WTC11 (cell line): ENCODE measurements around the gene GALNT7. TPM values are rescaled to one million over a fixed set of nuclear protein-coding genes. Genes with fewer than 3 reads are reported as not detected.

Experiments
- ATAC-seq: fragments of 200-7000 bp; cut with Tn5 transposase; 2 replicates; pipeline ENCODE4 v1.10.0; 2021; ENCODE audit warnings: mild to moderate bottlenecking, moderate library complexity
- CTCF ChIA-PET: fragments of 300-600 bp; sonication (Branson Sonifier 250); formaldehyde crosslinking; loops from one replicate; lab custom pipeline; 2021; ENCODE audit warnings: antibody characterized with exemption; lab: Charles Lee
- POLR2A ChIA-PET: fragments of 350-600 bp; sonication (Branson Sonifier 250); formaldehyde crosslinking; loops from one replicate; lab custom pipeline; 2021; ENCODE audit warnings: antibody characterized with exemption; lab: Charles Lee
- DNase-seq: peaks from one replicate; pipeline ENCODE4 v3.0.0; 2021; ENCODE audit warnings: low spot score
- H3K27ac Mint-ChIP-seq: 2 replicates; pipeline ENCODE4 v1.8.0; 2021; ENCODE audit warnings: mixed read lengths
- H3K27me3 Mint-ChIP-seq: 2 replicates; pipeline ENCODE4 v1.8.0; 2021; ENCODE audit warnings: low read depth, mild to moderate bottlenecking, moderate library complexity, mixed read lengths
- H3K36me3 Mint-ChIP-seq: 2 replicates; pipeline ENCODE4 v1.8.0; 2021; ENCODE audit warnings: mixed read lengths
- H3K4me1 Mint-ChIP-seq: 2 replicates; pipeline ENCODE4 v1.8.0; 2022; ENCODE audit warnings: mixed read lengths
- H3K4me3 Mint-ChIP-seq: 2 replicates; pipeline ENCODE4 v1.8.0; 2021; ENCODE audit warnings: mild to moderate bottlenecking, moderate library complexity, mixed read lengths
- H3K9me3 Mint-ChIP-seq: 2 replicates; pipeline ENCODE4 v1.8.0; 2021; ENCODE audit warnings: mixed read lengths
- ATF2 ChIP-seq: sonication (generic); formaldehyde crosslinking; IDR thresholded peaks from 2 replicates; pipeline ENCODE4 v1.8.1; 2022; ENCODE audit warnings: low read depth, missing genetic modification reagents, borderline replicate concordance
- FOXJ3 ChIP-seq: sonication (generic); formaldehyde crosslinking; IDR thresholded peaks from 2 replicates; pipeline ENCODE4 v1.9.0; 2021; ENCODE audit warnings: missing genetic modification reagents, mild to moderate bottlenecking, borderline replicate concordance
- FOXK1 ChIP-seq: sonication (generic); formaldehyde crosslinking; IDR thresholded peaks from 2 replicates; pipeline ENCODE4 v1.8.0; 2022; ENCODE audit warnings: mild to moderate bottlenecking, moderate library complexity, missing genetic modification reagents
- GRHL2 ChIP-seq: fragments of 250-450 bp; sonication (Bioruptor Pico); IDR thresholded peaks from 2 replicates; pipeline ENCODE4 v1.8.0; 2022; ENCODE audit warnings: mild to moderate bottlenecking, moderate library complexity; ENCODE audit not compliant: insufficient replicate concordance, severe bottlenecking
- MLX ChIP-seq: sonication (generic); formaldehyde crosslinking; IDR thresholded peaks from 2 replicates; pipeline ENCODE4 v1.8.1; 2023; ENCODE audit warnings: mild to moderate bottlenecking, missing genetic modification reagents, moderate library complexity
- OVOL2 ChIP-seq: fragments of 250-450 bp; sonication (Bioruptor Pico); IDR thresholded peaks from 2 replicates; pipeline ENCODE4 v1.9.0; 2021; ENCODE audit warnings: mild to moderate bottlenecking, borderline replicate concordance
- PREB ChIP-seq: sonication (generic); formaldehyde crosslinking; IDR thresholded peaks from 2 replicates; pipeline ENCODE4 v1.8.1; 2022; ENCODE audit warnings: mild to moderate bottlenecking, missing genetic modification reagents, moderate library complexity, borderline replicate concordance
- PRRX2 ChIP-seq: fragments of 250-450 bp; sonication (Bioruptor Pico); IDR thresholded peaks from 2 replicates; pipeline ENCODE4 v1.8.0; 2021; ENCODE audit warnings: mild to moderate bottlenecking
- SMAD4 ChIP-seq: sonication (generic); formaldehyde crosslinking; IDR thresholded peaks from 2 replicates; pipeline ENCODE4 v1.8.0; 2022; ENCODE audit warnings: mild to moderate bottlenecking, missing genetic modification reagents
- ZBTB43 ChIP-seq: sonication (generic); formaldehyde crosslinking; IDR thresholded peaks from 2 replicates; pipeline ENCODE4 v1.8.1; 2023; ENCODE audit warnings: mild to moderate bottlenecking, missing genetic modification reagents
- ZNF219 ChIP-seq: sonication (generic); formaldehyde crosslinking; IDR thresholded peaks from 2 replicates; pipeline ENCODE4 v1.8.0; 2023; ENCODE audit warnings: missing genetic modification reagents, mild to moderate bottlenecking, borderline replicate concordance
- total RNA-seq: library from RNA; stranded (reverse); gene quantifications from 3 replicates; pipeline ENCODE4 v1.2.3, GENCODE V29; 2021
- TF ChIP-seq, protein P1 (sequence below): sonication (generic); formaldehyde crosslinking; IDR thresholded peaks from 2 replicates; pipeline ENCODE4 v1.8.1; 2022; ENCODE audit warnings: mild to moderate bottlenecking, moderate library complexity, missing genetic modification reagents
- TF ChIP-seq, protein P2 (sequence below): sonication (generic); formaldehyde crosslinking; IDR thresholded peaks from 2 replicates; pipeline ENCODE4 v1.8.1; 2022; ENCODE audit warnings: missing genetic modification reagents, borderline replicate concordance
- TF ChIP-seq, protein P3 (sequence below): sonication (generic); formaldehyde crosslinking; IDR thresholded peaks from 2 replicates; pipeline ENCODE4 v1.8.0; 2023; ENCODE audit warnings: mild to moderate bottlenecking, missing genetic modification reagents
- TF ChIP-seq, protein P4 (sequence below): fragments of 250-450 bp; sonication (Bioruptor Pico); IDR thresholded peaks from 2 replicates; pipeline ENCODE4 v1.9.0; 2021; ENCODE audit warnings: mild to moderate bottlenecking, borderline replicate concordance

Gene GALNT7
- total RNA-seq, 1 experiment from 2014 or later, result 86.9 TPM

GRCh38 chr4:173282626-173283025 lies 114.0 kb downstream of the GALNT7 start (continued):
- TF ChIP-seq, protein P1, sequence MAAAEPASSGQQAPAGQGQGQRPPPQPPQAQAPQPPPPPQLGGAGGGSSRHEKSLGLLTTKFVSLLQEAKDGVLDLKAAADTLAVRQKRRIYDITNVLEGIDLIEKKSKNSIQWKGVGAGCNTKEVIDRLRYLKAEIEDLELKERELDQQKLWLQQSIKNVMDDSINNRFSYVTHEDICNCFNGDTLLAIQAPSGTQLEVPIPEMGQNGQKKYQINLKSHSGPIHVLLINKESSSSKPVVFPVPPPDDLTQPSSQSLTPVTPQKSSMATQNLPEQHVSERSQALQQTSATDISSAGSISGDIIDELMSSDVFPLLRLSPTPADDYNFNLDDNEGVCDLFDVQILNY (CRISPR knock-in tag), result no peak
- TF ChIP-seq PRRX2 (CRISPR knock-in tag) (no peak), SMAD4 (no peak), ZBTB43 (CRISPR knock-in tag) (no peak), GRHL2 (no peak), MLX (CRISPR knock-in tag) (no peak)
- TF ChIP-seq, protein P2, sequence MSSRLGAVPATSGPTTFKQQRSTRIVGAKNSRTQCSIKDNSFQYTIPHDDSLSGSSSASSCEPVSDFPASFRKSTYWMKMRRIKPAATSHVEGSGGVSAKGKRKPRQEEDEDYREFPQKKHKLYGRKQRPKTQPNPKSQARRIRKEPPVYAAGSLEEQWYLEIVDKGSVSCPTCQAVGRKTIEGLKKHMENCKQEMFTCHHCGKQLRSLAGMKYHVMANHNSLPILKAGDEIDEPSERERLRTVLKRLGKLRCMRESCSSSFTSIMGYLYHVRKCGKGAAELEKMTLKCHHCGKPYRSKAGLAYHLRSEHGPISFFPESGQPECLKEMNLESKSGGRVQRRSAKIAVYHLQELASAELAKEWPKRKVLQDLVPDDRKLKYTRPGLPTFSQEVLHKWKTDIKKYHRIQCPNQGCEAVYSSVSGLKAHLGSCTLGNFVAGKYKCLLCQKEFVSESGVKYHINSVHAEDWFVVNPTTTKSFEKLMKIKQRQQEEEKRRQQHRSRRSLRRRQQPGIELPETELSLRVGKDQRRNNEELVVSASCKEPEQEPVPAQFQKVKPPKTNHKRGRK (CRISPR knock-in tag), result no peak

- Mint-ChIP-seq H3K27me3 (no peaks in the 10 kb centered on the region; the same call in 1 of the 2 replicates), H3K4me3 (no peak overlapping the region), H3K9me3 (peaks cover 60% of the 10 kb centered on the region), H3K4me1 (peaks cover 2% of the 10 kb centered on the region; the same call in 1 of the 2 replicates), H3K36me3 (peaks cover 65% of the 10 kb centered on the region), H3K27ac (no peak overlapping the region)
- CTCF ChIA-PET, result no interaction called here
- POLR2A ChIA-PET, result no interaction called here
- TF ChIP-seq ATF2 (CRISPR knock-in tag), result no peak
- TF ChIP-seq ZNF219, result no peak
- no peak for TF ChIP-seq PREB (CRISPR knock-in tag)
- TF ChIP-seq OVOL2, result no peak
- TF ChIP-seq FOXK1 (CRISPR knock-in tag), result no peak
- DNase-seq (no peak), ATAC-seq (no peak)
These were observed 115.9 kb downstream of the GALNT7 start for GRCh38 chr4:173284463-173284862.

GRCh38 chr4:173287486-173287885 lies 118.9 kb downstream of the GALNT7 start:
- DNase-seq, result no peak
- H3K4me3 Mint-ChIP-seq, result no peak overlapping the region
- H3K27me3 Mint-ChIP-seq, result no peaks in the 10 kb centered on the region; the same call in 1 of the 2 replicates
- no peak for ATAC-seq
- H3K9me3 Mint-ChIP-seq, result peaks cover 58% of the 10 kb centered on the region
- ChIA-PET POLR2A (no interaction called here), CTCF (interaction anchor here (0.7 to 2.7 kb wide), 9 partner anchors 14 to 274 kb away, joined by 3 to 10 read pairs (median 3); partner anchors contain the start of gene HMGB2)
- peaks cover 2% of the 10 kb centered on the region; the same call in 1 of the 2 replicates for H3K4me1 Mint-ChIP-seq
- no peak overlapping the region for H3K27ac Mint-ChIP-seq
- peaks cover 59% of the 10 kb centered on the region for H3K36me3 Mint-ChIP-seq
- TF ChIP-seq FOXJ3 (CRISPR knock-in tag) (no peak), ZBTB43 (CRISPR knock-in tag) (no peak)
- TF ChIP-seq, protein P3, sequence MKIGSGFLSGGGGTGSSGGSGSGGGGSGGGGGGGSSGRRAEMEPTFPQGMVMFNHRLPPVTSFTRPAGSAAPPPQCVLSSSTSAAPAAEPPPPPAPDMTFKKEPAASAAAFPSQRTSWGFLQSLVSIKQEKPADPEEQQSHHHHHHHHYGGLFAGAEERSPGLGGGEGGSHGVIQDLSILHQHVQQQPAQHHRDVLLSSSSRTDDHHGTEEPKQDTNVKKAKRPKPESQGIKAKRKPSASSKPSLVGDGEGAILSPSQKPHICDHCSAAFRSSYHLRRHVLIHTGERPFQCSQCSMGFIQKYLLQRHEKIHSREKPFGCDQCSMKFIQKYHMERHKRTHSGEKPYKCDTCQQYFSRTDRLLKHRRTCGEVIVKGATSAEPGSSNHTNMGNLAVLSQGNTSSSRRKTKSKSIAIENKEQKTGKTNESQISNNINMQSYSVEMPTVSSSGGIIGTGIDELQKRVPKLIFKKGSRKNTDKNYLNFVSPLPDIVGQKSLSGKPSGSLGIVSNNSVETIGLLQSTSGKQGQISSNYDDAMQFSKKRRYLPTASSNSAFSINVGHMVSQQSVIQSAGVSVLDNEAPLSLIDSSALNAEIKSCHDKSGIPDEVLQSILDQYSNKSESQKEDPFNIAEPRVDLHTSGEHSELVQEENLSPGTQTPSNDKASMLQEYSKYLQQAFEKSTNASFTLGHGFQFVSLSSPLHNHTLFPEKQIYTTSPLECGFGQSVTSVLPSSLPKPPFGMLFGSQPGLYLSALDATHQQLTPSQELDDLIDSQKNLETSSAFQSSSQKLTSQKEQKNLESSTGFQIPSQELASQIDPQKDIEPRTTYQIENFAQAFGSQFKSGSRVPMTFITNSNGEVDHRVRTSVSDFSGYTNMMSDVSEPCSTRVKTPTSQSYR (CRISPR knock-in tag), result no peak
- TF ChIP-seq, protein P4, sequence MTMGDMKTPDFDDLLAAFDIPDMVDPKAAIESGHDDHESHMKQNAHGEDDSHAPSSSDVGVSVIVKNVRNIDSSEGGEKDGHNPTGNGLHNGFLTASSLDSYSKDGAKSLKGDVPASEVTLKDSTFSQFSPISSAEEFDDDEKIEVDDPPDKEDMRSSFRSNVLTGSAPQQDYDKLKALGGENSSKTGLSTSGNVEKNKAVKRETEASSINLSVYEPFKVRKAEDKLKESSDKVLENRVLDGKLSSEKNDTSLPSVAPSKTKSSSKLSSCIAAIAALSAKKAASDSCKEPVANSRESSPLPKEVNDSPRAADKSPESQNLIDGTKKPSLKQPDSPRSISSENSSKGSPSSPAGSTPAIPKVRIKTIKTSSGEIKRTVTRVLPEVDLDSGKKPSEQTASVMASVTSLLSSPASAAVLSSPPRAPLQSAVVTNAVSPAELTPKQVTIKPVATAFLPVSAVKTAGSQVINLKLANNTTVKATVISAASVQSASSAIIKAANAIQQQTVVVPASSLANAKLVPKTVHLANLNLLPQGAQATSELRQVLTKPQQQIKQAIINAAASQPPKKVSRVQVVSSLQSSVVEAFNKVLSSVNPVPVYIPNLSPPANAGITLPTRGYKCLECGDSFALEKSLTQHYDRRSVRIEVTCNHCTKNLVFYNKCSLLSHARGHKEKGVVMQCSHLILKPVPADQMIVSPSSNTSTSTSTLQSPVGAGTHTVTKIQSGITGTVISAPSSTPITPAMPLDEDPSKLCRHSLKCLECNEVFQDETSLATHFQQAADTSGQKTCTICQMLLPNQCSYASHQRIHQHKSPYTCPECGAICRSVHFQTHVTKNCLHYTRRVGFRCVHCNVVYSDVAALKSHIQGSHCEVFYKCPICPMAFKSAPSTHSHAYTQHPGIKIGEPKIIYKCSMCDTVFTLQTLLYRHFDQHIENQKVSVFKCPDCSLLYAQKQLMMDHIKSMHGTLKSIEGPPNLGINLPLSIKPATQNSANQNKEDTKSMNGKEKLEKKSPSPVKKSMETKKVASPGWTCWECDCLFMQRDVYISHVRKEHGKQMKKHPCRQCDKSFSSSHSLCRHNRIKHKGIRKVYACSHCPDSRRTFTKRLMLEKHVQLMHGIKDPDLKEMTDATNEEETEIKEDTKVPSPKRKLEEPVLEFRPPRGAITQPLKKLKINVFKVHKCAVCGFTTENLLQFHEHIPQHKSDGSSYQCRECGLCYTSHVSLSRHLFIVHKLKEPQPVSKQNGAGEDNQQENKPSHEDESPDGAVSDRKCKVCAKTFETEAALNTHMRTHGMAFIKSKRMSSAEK (CRISPR knock-in tag), result no peak
